Peyer's patch (tissue), 4 donors: ENCODE data around the gene CCDC69.

Experiments used
- POLR2A ChIP-seq, 2 donors: fragments of 450-650 bp; IDR thresholded peaks; one replicate each; pipeline ENCODE4 v1.5.1; 2017; ENCODE audit warnings: antibody characterized with exemption in 2 of 2, mild to moderate bottlenecking in 2 of 2, moderate library complexity in 2 of 2
- TF ChIP-seq, protein P1 (sequence below), 6 experiments: fragments of 450-650 bp in 4 of 6; fragments of 200-600 bp in 2 of 6; sonication (generic) in 1 of 6; IDR thresholded peaks; one replicate each; pipeline ENCODE4 v1.5.1; 2017 to 2019; ENCODE audit warnings: antibody characterized with exemption in 6 of 6, mild to moderate bottlenecking in 3 of 6, moderate library complexity in 1 of 6

GRCh38 chr5:151223447-151224264, at the start of gene CCDC69:
- TF ChIP-seq, protein P1, sequence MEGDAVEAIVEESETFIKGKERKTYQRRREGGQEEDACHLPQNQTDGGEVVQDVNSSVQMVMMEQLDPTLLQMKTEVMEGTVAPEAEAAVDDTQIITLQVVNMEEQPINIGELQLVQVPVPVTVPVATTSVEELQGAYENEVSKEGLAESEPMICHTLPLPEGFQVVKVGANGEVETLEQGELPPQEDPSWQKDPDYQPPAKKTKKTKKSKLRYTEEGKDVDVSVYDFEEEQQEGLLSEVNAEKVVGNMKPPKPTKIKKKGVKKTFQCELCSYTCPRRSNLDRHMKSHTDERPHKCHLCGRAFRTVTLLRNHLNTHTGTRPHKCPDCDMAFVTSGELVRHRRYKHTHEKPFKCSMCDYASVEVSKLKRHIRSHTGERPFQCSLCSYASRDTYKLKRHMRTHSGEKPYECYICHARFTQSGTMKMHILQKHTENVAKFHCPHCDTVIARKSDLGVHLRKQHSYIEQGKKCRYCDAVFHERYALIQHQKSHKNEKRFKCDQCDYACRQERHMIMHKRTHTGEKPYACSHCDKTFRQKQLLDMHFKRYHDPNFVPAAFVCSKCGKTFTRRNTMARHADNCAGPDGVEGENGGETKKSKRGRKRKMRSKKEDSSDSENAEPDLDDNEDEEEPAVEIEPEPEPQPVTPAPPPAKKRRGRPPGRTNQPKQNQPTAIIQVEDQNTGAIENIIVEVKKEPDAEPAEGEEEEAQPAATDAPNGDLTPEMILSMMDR (IDR thresholded peaks at IDR 0.05), result peak in 4 of 6 experiments; percentile 7 to 43 (median 20)
- peak; percentile 60 to 63 for TF ChIP-seq POLR2A (IDR thresholded peaks at IDR 0.05)
